B cell (primary cell): ENCODE results near the gene GNRHR.

Experiments
- EZH2 ChIP-seq: IDR thresholded peaks from 2 replicates; pipeline ENCODE4 v1.6.1; 2012; ENCODE audit warnings: borderline replicate concordance, low read depth, mild to moderate bottlenecking, moderate library complexity, low read length; ENCODE audit not compliant: insufficient read depth, poor library complexity, severe bottlenecking
- TF ChIP-seq, protein P1 (sequence below): fragments of 200-600 bp; IDR thresholded peaks from one replicate; pipeline ENCODE4 v1.8.0; 2022; ENCODE audit warnings: antibody characterized with exemption, mild to moderate bottlenecking

DNA sequence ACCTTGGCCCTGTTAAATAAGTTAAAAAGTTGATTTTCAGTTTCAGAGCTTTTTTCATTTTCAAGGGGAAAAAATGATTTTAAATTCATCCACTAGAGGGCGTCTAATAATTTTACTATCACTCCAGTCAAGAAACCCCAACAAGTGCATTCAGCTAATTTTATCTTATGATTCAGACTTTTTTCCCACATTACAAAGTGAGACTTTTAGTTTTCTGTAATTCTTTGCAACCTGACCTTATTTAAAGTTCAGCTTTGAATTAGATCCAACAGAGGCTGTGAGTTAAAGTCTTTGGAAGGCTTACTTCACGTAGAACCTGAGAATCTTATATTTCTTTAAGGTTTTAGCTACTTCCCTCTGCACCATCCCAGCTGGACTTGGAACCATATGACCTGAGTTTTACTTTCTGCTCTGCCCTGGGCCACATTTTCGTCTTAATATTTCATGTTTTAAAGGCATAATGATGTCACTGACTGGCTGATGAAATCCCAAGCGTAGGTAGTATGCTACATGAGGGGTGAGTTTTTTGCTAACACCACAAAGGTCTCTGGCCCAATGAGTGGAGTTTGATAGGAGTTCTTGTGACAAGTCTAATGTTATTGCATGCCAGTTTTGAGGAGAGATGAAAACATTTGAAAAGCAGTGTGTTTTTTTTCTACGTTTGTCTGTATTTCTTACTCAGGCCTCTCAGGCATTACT is 7.2 kb downstream of the GNRHR start:
- TF ChIP-seq, protein P1, sequence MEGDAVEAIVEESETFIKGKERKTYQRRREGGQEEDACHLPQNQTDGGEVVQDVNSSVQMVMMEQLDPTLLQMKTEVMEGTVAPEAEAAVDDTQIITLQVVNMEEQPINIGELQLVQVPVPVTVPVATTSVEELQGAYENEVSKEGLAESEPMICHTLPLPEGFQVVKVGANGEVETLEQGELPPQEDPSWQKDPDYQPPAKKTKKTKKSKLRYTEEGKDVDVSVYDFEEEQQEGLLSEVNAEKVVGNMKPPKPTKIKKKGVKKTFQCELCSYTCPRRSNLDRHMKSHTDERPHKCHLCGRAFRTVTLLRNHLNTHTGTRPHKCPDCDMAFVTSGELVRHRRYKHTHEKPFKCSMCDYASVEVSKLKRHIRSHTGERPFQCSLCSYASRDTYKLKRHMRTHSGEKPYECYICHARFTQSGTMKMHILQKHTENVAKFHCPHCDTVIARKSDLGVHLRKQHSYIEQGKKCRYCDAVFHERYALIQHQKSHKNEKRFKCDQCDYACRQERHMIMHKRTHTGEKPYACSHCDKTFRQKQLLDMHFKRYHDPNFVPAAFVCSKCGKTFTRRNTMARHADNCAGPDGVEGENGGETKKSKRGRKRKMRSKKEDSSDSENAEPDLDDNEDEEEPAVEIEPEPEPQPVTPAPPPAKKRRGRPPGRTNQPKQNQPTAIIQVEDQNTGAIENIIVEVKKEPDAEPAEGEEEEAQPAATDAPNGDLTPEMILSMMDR = peak; percentile 90
- TF ChIP-seq EZH2 = no peak
